Mammary epithelial cell (primary cell): ENCODE measurements around the gene DUSP8.

ENCODE experiments used
- EZH2 ChIP-seq: IDR thresholded peaks from 2 replicates; pipeline ENCODE4 v1.6.1; 2012; ENCODE audit warnings: low read length, inconsistent platforms, borderline replicate concordance
- TF ChIP-seq, protein P1 (sequence below), 2 donors: IDR thresholded peaks in 1 of 2; conservative IDR thresholded peaks in 1 of 2; 2 replicates each; pipeline ENCODE4 v1.5.1; 2011 to 2012; ENCODE audit warnings: inconsistent platforms in 2 of 2, low read length in 2 of 2, mild to moderate bottlenecking in 2 of 2, control low read depth in 1 of 2, low read depth in 1 of 2; ENCODE audit not compliant: insufficient read depth in 1 of 2; ENCODE audit errors: extremely low read depth in 1 of 2

- TF ChIP-seq, protein P1, sequence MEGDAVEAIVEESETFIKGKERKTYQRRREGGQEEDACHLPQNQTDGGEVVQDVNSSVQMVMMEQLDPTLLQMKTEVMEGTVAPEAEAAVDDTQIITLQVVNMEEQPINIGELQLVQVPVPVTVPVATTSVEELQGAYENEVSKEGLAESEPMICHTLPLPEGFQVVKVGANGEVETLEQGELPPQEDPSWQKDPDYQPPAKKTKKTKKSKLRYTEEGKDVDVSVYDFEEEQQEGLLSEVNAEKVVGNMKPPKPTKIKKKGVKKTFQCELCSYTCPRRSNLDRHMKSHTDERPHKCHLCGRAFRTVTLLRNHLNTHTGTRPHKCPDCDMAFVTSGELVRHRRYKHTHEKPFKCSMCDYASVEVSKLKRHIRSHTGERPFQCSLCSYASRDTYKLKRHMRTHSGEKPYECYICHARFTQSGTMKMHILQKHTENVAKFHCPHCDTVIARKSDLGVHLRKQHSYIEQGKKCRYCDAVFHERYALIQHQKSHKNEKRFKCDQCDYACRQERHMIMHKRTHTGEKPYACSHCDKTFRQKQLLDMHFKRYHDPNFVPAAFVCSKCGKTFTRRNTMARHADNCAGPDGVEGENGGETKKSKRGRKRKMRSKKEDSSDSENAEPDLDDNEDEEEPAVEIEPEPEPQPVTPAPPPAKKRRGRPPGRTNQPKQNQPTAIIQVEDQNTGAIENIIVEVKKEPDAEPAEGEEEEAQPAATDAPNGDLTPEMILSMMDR (conservative IDR thresholded peaks at IDR 0.05 in 1 of 2, IDR thresholded peaks at IDR 0.05 in 1 of 2; ENCODE audit: extremely low read depth in 1 of 2, insufficient read depth in 1 of 2, low read depth in 1 of 2, low read length in 2 of 2), result no peak
- TF ChIP-seq EZH2, result no peak
These were observed 64.5 kb downstream of the DUSP8 start for GRCh38 chr11:1507381-1508140.
